HG03469 (cell line): ENCODE results near the gene SYCP1.
"Not testable (repeated sequence)": the region's sequence is repeated elsewhere in the genome, so short reads cannot be mapped to it uniquely, and the experiment has no call there.

Source experiments
- ATAC-seq: cut with Tn5 transposase; IDR thresholded peaks from one replicate; pipeline ENCODE4 v1.9.1; 2021; ENCODE audit warnings: mild to moderate bottlenecking, moderate library complexity, moderate number of reproducible peaks; ENCODE audit not compliant: unreplicated experiment

SYCP1 gene

GRCh38 chr1:114976891-114977290 lies 122.2 kb downstream of the SYCP1 start:
- ATAC-seq = no peak

DNA sequence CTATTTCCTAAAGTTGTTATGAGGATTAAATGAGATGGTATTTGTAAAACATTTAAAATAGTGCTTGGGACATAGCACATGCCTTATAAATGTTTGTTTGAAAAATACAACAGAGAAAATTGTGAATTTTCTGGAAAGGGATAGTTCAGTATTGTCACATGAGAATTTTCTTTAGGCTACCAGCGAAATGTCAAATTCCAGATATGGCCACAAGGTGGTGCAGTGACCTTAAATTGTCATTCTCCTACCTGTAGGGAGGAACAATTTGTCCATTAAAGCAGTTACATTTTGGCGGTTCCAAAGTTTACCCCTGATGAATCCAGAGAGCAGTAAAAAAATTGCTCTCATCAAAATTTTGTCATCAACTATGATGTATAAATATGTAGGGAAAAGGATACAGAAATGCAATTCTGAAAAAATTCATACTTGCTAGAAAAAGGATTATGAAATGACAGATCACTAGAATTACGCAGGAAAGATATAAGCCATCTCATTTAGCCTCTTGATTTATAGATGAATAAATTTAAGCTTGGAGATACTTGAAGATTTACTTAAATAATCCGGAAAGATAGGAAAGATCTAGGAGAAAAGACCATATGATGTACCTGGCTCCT lies 124.7 kb downstream of the SYCP1 start:
- ATAC-seq = no peak

- no peak for ATAC-seq
These were observed 127.6 kb downstream of the SYCP1 start for GRCh38 chr1:114982251-114982650.

DNA sequence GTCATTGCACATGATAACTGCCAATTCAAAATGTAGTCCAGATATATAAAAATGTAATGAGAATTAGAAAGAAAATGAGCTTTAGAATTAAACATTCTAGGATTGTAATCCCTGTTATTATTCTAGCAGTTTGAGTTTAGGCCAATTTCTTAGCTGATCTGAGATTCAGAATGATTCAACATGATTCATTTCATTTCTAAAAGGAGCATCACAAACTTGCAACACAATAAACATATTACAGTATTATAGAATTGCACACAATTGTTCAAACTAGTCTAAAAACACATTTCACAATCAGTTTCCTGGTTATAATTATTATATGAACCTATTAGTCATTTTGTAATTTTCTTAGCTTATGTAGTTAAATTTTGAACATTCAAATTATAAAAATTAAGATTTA lies 131.6 kb downstream of the SYCP1 start:
- ATAC-seq = no peak

DNA sequence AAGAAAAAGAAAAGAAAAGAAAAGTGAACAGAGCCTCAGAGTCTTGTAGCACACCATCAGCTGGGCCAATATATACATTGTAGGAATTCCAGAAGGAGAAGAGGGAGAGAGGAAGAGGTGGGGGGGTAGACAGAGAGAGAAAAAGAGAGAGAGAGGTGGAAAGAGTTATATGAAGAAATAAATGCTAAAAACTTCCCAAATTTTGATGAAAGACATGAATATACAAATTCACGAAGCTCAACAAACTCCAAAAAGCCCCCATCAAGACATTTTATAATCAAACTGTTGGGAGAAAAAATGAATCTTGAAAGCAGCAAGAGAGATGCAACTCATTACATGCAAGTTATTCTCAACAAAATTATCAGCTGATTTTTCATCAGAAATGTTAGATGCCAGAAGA lies 133.4 kb downstream of the SYCP1 start:
- no peak for ATAC-seq

DNA sequence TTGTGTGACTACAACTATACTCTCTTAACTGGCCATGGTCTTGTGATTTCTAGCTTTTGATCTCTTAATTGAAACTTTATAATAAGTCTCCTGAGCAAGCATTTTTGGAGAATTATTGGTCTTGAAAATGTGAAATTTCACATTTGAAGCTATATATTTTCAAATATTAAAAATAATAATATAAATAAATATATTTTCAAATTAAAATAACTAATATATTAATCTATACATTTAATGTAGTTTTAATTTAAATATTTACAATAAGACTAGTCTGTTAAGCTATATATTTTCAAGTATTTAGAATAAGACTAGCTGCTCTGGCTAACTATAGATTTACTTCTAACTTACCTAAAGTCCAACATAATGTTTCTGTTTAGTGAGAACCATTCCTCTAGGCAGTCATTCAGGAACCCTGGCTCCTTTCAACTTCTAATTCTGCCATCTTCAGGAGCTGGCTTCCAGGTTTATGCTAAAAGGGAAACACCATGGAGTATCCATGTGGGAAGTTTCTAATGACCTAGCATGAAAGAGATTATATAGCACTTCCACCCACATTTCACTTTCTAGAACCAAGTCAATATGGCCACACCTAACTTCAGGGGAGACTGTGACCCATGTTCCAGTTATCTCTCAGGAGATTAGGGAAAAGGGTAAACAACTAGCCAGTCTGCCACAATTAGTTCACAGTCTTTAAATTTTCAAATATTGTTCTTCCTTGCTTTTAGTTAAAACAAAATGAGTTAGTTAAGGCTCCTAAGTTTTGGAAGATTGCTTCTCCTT lies 143.0 kb downstream of the SYCP1 start:
- ATAC-seq = no peak

DNA sequence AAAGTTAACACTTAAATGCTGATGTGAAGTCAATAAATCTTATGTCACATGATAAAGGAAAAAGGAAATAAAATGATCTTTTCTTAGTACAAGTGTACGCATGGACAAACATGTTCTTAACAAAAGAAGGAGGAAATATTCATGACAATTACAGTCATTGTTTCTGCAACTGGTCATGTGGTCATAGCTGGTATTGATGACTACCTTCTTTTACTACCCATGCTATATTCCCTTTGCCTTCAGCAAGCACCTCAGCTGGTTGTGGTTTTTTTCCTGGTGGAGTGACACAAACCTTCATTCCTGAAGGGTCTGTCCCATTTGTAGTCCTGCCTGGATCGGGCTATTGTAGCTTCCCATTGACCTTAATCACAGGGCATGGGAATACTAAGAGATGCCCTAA lies 151.5 kb downstream of the SYCP1 start:
- ATAC-seq = no peak

- no peak for ATAC-seq
These were observed 157.3 kb downstream of the SYCP1 start for GRCh38 chr1:115012006-115012405.

- no peak for ATAC-seq
These were observed 157.8 kb downstream of the SYCP1 start for GRCh38 chr1:115012434-115012833.

DNA sequence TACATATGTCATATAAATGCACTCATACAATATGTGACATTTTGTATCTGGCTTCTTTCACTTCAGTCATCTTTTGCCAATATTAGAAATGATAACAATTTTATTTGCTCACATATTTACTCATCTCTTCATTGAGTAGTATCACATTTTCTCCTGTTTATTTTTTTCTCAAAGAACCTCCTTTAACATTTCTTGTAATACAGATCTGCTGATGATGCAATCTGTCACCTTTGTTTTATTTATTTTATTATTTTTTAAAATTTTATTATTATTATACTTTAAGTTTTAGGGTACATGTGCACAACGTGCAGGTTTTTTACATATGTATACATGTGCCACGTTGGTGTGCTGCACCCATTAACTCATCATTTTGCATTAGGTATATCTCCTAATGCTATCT lies 159.1 kb downstream of the SYCP1 start:
- ATAC-seq = no peak

GRCh38 chr1:115019549-115019948 lies 164.9 kb downstream of the SYCP1 start:
- not testable (repeated sequence) for ATAC-seq

DNA sequence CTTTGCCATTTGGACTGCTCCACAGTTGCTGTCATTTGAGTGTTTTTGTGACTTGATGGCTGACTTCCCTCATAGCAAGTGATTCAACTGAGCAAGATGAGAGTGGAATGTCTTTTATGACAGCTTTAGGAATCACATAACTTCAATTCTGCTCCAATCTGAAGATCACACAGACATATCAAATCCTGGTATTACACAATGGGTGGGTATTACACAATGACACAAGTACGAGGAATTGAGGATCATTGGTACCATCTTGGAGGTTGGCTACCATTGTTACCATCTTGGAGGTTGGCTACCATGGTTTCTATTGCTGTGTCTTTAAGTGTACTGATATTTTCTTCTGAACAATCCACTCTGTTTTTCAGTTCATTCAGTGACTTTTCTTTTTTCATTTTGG lies 166.5 kb downstream of the SYCP1 start:
- no peak for ATAC-seq

GRCh38 chr1:115023593-115023992 lies 168.9 kb downstream of the SYCP1 start:
- ATAC-seq = no peak

DNA sequence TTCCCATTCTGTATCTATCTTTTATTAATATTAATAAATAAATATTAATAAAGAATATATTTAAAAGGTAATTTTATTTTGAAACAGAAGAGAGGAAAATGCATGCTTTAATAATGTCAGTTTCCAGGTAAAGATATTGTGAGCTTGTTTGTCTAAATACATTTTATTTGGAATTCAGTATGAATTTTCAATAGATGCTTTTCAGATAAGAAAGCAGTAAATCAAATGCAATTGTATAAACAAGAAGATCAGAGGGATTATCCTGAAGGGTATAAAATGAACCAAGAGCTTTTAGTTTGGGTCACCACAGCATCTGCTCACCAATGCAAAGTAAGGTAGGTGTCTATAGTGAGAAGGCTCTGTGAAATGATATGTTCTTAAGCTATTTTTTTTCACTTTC lies 174.9 kb downstream of the SYCP1 start, which contains the start of gene TSHB:
Gene TSHB, plus strand, starts transcription at position 301 of the 400 bp plus-strand sequence. CDS start 3,537 bp downstream, outside the sequence.
- ATAC-seq = no peak

DNA sequence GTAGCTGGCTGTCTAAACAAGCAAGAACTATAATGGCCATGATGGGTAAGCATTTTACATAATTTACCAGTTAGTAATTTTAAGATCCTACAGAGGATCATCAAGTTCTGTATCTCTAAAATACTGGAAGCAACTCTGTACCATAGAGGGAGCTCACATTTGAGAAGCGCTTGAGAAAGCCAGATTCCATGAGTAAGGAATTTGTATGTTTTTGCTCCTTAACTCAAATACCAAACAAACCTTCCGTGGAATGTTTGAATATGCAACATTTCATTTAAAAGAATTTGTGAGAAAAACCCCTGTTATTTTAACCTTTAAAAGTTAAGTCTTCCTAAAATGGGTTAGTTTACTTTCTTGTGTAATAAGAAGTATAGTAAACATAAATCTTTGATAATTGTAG lies 176.9 kb downstream of the SYCP1 start:
- no peak for ATAC-seq

GRCh38 chr1:115035652-115036051 lies 181.0 kb downstream of the SYCP1 start:
- ATAC-seq = no peak

DNA sequence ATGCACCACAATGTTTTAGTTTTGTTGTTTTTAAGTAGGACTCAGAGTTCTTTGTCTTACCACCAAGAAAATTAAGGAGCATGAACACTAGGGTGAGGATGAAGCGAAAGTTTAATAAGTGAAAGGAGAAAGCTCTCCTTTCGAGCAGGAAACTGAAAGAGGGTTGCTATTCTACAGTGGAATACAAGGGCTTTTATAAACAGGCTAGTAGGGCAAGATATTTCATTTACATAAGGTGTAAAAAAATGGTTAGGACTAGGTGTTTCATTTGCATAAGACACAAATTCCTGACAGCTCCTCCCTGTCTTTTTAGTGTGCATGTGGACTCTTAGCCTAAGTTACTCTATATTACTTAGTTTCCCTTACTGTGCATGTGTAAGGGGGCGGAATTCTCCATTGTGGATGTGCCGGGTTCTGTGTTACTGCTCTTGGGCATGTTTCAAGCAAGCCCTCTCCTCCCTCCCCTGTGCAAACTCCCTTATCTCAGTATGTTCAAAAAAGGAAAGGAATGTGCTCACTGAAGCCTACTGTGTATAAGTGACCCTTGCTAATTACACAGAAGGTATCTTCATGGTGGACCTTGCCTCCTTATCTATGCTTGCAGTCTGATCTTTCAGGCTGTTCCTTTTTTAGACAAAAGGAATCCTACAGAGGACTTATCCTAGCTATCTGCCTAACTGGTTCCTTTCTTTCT lies 182.3 kb downstream of the SYCP1 start:
- ATAC-seq = no peak

- no peak for ATAC-seq
These were observed 185.8 kb downstream of the SYCP1 start for GRCh38 chr1:115040501-115040900.

DNA sequence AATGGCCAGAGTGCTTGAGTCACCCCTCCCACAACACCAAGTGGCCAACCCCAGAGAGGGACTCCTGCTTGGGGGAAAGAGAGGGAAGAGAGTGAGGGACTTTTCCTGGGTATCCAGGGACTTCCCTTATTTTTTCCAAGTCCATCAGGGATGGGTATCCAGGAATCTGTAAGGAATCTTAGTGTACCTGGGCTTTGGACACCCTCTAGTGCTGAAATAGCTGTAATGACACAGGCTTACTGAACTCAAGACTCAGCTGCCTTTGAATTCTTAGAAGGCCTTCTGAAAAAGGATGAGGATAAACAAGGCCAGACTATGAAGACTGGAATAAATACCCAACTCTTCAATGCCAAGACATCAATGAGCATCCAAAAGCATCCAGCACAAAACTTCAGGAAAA lies 187.0 kb downstream of the SYCP1 start:
- ATAC-seq = no peak
